Keratinocyte (primary cell): ENCODE measurements around the gene SMIM24. TPM values are rescaled to one million over a fixed set of nuclear protein-coding genes. Genes with fewer than 3 reads are reported as not detected.

Source experiments
- DNase-seq: peaks from one replicate; pipeline ENCODE4 v3.0.0-alpha.2; 2011; ENCODE audit warnings: low read depth, missing footprints, low spot score
- FAIRE-seq: peaks from 2 replicates; lab custom pipeline; 2011; peaks lifted over from hg19 to GRCh38; lab: Jason Lieb, UNC
- H2AFZ ChIP-seq: 2 replicates; pipeline ENCODE4 v1.6.0; 2012; ENCODE audit warnings: low read length, control low read depth, inconsistent platforms; ENCODE audit not compliant: control insufficient read depth
- H3K27ac ChIP-seq: 2 replicates; pipeline ENCODE4 v1.5.1; 2011; ENCODE audit warnings: low read length; ENCODE audit not compliant: control insufficient read depth, insufficient read depth
- H3K27me3 ChIP-seq: 3 replicates; pipeline ENCODE4 v1.6.0; 2011; ENCODE audit warnings: low read length; ENCODE audit not compliant: control insufficient read depth, insufficient read depth; ENCODE audit errors: extremely low read depth
- H3K36me3 ChIP-seq, 2 experiments: 2 replicates in 1 of 2; 3 replicates in 1 of 2; pipeline ENCODE4 v1.5.1; 2011; ENCODE audit warnings: low read length in 2 of 2, mild to moderate bottlenecking in 1 of 2; ENCODE audit not compliant: control insufficient read depth in 2 of 2, insufficient read depth in 2 of 2; ENCODE audit errors: extremely low read depth in 1 of 2
- H3K4me1 ChIP-seq: 3 replicates; pipeline ENCODE4 v1.5.1; 2011; ENCODE audit warnings: low read length; ENCODE audit not compliant: control insufficient read depth, insufficient read depth; ENCODE audit errors: extremely low read depth
- H3K4me2 ChIP-seq: 3 replicates; pipeline ENCODE4 v1.6.0; 2011; ENCODE audit warnings: low read depth, low read length; ENCODE audit not compliant: control insufficient read depth, insufficient read depth; ENCODE audit errors: extremely low read depth
- H3K4me3 ChIP-seq, 3 experiments: fragments of 200-600 bp in 1 of 3; sonication (generic) in 1 of 3; 2 replicates in 2 of 3; 3 replicates in 1 of 3; pipeline ENCODE4 v1.5.1; 2011 to 2016; ENCODE audit warnings: low read length in 3 of 3, mild to moderate bottlenecking in 3 of 3, control low read depth in 2 of 3, inconsistent platforms in 1 of 3, low read depth in 1 of 3, mixed read lengths in 1 of 3, mixed run types in 1 of 3, moderate library complexity in 1 of 3; ENCODE audit not compliant: control insufficient read depth in 2 of 3, insufficient read depth in 2 of 3; ENCODE audit errors: extremely low read depth in 1 of 3
- H3K79me2 ChIP-seq: 2 replicates; pipeline ENCODE4 v1.6.0; 2012; ENCODE audit warnings: low read length; ENCODE audit not compliant: control insufficient read depth, insufficient read depth
- H3K9ac ChIP-seq: 3 replicates; pipeline ENCODE4 v1.6.0; 2011; ENCODE audit warnings: low read length; ENCODE audit not compliant: control insufficient read depth, insufficient read depth; ENCODE audit errors: extremely low read depth
- H3K9me1 ChIP-seq: 3 replicates; pipeline ENCODE4 v1.6.0; 2011; ENCODE audit warnings: low read length; ENCODE audit not compliant: control insufficient read depth, insufficient read depth; ENCODE audit errors: extremely low read depth
- H3K9me3 ChIP-seq: 2 replicates; pipeline ENCODE4 v1.5.1; 2012; ENCODE audit warnings: low read depth, low read length; ENCODE audit not compliant: control insufficient read depth
- H4K20me1 ChIP-seq: 3 replicates; pipeline ENCODE4 v1.6.0; 2011; ENCODE audit warnings: low read length; ENCODE audit not compliant: control insufficient read depth, insufficient read depth; ENCODE audit errors: extremely low read depth
- EZH2 ChIP-seq: IDR thresholded peaks from one replicate; pipeline ENCODE4 v1.6.1; 2012; ENCODE audit warnings: inconsistent platforms, mild to moderate bottlenecking, low read length, moderate library complexity
- dilution Hi-C: fragments of 300-500 bp; cut with MboI; formaldehyde crosslinking; loops from one replicate; pipeline ENCODE4 v1.7.0; 2020; ENCODE audit warnings: low sequenced_read_pairs; ENCODE audit not compliant: extremely low pct_ligation_motif_present
- polyA plus RNA-seq, 5 experiments: library from polyadenylated mRNA; depleted of rRNA in 3 of 5; stranded (reverse) in 3 of 5; stranded (forward) in 1 of 5; unstranded in 1 of 5; fragments of >200 nt; gene quantifications; 1 replicate in 1 of 5; 2 replicates in 3 of 5; 3 replicates in 1 of 5; pipeline versions ENCODE4 v1.2.1 to v1.2.3, GENCODE V29; 2011 to 2012; ENCODE audit warnings: missing spikeins in 2 of 5, low read depth in 1 of 5, low replicate concordance in 1 of 5
- TF ChIP-seq, protein P1 (sequence below), 3 experiments: IDR thresholded peaks in 1 of 3; conservative IDR thresholded peaks in 1 of 3; optimal IDR thresholded peaks in 1 of 3; 2 replicates in 2 of 3; 3 replicates in 1 of 3; pipeline versions ENCODE3 to v1.5.1; 2011; ENCODE audit warnings: low read length in 3 of 3, mild to moderate bottlenecking in 3 of 3, moderate library complexity in 2 of 3, control low read depth in 1 of 3, inconsistent platforms in 1 of 3; ENCODE audit not compliant: insufficient read depth in 2 of 3; ENCODE audit errors: extremely low read depth in 1 of 3

SMIM24 gene
- polyA plus RNA-seq, 1 donor (not counting 4 experiments of a cell fraction or from before 2014, with no cell fraction given), result not detected

DNA sequence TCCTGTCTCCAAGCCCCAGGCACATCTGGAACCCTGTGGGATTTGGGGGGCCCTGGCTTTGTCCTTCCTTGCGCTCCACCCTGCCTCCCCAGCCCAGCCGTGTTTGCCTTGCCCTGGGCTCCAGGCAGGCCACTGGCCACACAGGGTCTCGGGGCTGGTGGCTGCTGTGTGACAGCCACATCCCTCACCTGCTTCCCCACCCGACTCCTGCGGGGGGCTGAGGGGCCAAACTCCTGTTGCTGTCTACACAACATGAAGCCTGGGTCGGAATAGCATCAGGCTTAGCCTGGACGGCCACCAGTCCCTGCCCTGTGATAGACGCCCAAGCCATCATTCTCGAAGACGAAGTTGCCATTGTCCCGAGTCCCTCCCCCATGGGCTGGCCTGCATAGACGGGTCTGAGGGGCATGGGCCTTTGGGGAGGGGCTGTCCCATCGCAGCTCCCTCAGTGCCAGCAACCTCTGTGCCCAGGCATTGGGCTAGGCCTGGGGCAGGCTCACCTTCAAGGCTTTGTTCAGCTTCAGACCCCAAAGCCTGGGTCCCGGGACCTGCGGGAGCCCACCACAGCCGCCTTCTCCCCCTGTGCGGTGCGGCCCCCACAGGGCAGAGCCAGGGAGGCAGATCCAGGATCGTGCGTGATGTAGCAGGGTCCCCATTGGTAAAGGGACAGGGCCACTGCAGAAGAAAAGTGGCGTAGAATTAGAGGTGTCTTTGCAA lies 43.2 kb upstream of the SMIM24 start:
- Histone ChIP-seq H3K4me1 (peaks cover 16% of the 10 kb centered on the region), H4K20me1 (peaks cover 40% of the 10 kb centered on the region), H3K4me3 (no peak overlapping the region), H2AFZ (no peak overlapping the region), H3K36me3 (peaks cover 21 to 25% of the 10 kb centered on the region in 2 experiments), H3K9me1 (peaks cover 2% of the 10 kb centered on the region), H3K27me3 (no peaks in the 10 kb centered on the region), H3K79me2 (peaks cover 41% of the 10 kb centered on the region), H3K9ac (no peak overlapping the region), H3K9me3 (no peaks in the 10 kb centered on the region), H3K4me2 (no peak overlapping the region), H3K27ac (no peak overlapping the region)
- no peak for TF ChIP-seq EZH2
- FAIRE-seq, result no peak
- dilution Hi-C loops, result no loop called here
- no peak for DNase-seq

DNA sequence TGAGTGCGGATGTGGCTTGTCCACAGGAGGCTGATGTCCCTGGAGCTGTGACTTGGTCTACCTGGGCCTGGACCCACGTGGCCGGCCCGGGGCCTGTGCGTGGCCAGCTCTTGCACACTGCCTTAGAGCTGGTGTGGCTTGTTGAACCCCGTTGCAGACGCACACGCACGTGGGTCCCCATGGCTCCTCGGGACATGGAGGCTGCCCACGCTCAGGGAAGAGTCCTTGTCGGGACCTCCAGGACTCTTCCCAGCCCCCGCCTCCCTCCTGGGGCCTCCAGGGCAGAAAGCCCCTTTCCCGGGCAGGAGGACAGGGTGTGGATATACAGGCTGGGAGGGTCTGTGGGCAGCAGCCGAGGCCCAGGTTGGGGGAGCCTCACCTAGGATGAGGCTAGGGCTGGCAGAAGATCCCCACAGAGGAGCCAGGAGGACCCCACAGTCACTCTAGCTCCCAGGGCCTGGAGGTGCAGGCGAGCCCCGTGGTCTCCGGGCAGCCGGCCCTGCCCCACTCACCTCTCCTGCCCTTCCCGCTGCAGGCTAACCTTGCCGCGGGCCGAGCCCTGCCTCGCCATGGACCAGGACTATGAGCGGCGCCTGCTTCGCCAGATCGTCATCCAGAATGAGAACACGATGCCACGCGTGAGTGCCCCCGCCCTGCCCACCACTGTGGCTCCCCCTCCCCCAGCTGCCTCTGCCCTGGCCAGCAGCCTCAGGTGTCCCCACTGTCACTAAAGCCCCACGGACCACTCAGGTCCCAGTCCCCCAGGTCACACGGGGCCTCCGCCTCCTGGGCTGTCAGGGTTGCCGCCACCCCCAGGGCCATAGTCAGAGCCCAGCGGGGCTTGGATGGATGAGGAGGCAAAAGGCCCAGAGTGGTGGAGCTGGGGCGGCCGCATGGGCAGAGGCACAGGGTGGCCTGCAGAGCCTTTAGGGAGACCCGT lies 42.4 kb upstream of the SMIM24 start:
- H3K4me3 ChIP-seq, result no peak overlapping the region
- no peaks in the 10 kb centered on the region for H3K9me3 ChIP-seq
- H3K4me2 ChIP-seq, result no peak overlapping the region
- DNase-seq (no peak), FAIRE-seq (no peak)
- no peaks in the 10 kb centered on the region for H3K27me3 ChIP-seq
- H2AFZ ChIP-seq, result no peak overlapping the region
- peaks cover 48% of the 10 kb centered on the region for H3K79me2 ChIP-seq
- H3K9ac ChIP-seq, result no peak overlapping the region
- H4K20me1 ChIP-seq, result peaks cover 46% of the 10 kb centered on the region
- TF ChIP-seq EZH2, result no peak
- TF ChIP-seq, protein P1, sequence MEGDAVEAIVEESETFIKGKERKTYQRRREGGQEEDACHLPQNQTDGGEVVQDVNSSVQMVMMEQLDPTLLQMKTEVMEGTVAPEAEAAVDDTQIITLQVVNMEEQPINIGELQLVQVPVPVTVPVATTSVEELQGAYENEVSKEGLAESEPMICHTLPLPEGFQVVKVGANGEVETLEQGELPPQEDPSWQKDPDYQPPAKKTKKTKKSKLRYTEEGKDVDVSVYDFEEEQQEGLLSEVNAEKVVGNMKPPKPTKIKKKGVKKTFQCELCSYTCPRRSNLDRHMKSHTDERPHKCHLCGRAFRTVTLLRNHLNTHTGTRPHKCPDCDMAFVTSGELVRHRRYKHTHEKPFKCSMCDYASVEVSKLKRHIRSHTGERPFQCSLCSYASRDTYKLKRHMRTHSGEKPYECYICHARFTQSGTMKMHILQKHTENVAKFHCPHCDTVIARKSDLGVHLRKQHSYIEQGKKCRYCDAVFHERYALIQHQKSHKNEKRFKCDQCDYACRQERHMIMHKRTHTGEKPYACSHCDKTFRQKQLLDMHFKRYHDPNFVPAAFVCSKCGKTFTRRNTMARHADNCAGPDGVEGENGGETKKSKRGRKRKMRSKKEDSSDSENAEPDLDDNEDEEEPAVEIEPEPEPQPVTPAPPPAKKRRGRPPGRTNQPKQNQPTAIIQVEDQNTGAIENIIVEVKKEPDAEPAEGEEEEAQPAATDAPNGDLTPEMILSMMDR (optimal IDR thresholded peaks at IDR 0.05 in 1 of 3, IDR thresholded peaks at IDR 0.05 in 1 of 3, conservative IDR thresholded peaks at IDR 0.05 in 1 of 3; ENCODE audit: extremely low read depth in 1 of 3, insufficient read depth in 2 of 3, low read length in 3 of 3), result no peak
- H3K27ac ChIP-seq, result no peak overlapping the region
- H3K4me1 ChIP-seq, result peaks cover 16% of the 10 kb centered on the region
- H3K36me3 ChIP-seq, result peaks cover 20 to 21% of the 10 kb centered on the region in 2 experiments
- dilution Hi-C loops, result no loop called here
- peaks cover 2% of the 10 kb centered on the region for H3K9me1 ChIP-seq
